Omental fat pad (tissue), 4 donors: Measurements from ENCODE around the gene DCLRE1B. TPM values are rescaled to one million over a fixed set of nuclear protein-coding genes. Genes with fewer than 3 reads are reported as not detected.

ENCODE experiments used
- ATAC-seq: fragments of 150-250 bp; one replicate; pipeline ENCODE4 v1.9.1; 2016; ENCODE audit warnings: mild to moderate bottlenecking, moderate library complexity; ENCODE audit not compliant: low FRiP score
- DNase-seq: peaks from one replicate; pipeline ENCODE4 v3.0.0-alpha.2; 2019; ENCODE audit warnings: low spot score
- total RNA-seq, 4 donors: library from RNA; depleted of rRNA; stranded (reverse); fragments of >200 nt; gene quantifications; one replicate each; pipeline ENCODE4 v1.1.0, GENCODE V29; 2016
- TF ChIP-seq, protein P1 (sequence below), 3 donors: fragments of 450-650 bp; IDR thresholded peaks; one replicate each; pipeline ENCODE4 v1.5.1; 2016 to 2017; ENCODE audit warnings: antibody characterized with exemption in 3 of 3, mild to moderate bottlenecking in 3 of 3, moderate library complexity in 2 of 3

Gene DCLRE1B
- total RNA-seq, 4 donors from 2014 or later: 2.8 to 5.6 (median 4.5) TPM

DNA sequence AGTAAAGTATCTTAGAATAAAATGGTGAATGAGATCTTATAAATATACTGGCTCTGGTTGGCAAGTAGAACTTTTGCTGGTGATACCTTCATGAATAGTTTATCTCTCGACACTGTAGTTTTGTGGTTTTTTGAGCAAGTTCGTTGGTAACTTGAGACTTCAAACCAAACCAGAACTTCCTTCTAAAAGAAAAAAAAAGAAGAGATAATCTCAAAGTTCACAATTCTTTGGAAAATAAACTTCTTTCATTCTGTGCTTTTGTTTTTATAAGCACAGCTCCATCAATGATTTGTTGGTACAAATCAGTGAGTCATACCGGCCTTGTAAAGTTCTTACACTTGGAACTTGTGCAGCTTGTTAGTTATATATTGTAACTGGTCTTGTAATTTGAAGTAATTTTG, 26.3 kb downstream of the DCLRE1B start:
- DNase-seq (no peak), ATAC-seq (no peak)
- TF ChIP-seq, protein P1, sequence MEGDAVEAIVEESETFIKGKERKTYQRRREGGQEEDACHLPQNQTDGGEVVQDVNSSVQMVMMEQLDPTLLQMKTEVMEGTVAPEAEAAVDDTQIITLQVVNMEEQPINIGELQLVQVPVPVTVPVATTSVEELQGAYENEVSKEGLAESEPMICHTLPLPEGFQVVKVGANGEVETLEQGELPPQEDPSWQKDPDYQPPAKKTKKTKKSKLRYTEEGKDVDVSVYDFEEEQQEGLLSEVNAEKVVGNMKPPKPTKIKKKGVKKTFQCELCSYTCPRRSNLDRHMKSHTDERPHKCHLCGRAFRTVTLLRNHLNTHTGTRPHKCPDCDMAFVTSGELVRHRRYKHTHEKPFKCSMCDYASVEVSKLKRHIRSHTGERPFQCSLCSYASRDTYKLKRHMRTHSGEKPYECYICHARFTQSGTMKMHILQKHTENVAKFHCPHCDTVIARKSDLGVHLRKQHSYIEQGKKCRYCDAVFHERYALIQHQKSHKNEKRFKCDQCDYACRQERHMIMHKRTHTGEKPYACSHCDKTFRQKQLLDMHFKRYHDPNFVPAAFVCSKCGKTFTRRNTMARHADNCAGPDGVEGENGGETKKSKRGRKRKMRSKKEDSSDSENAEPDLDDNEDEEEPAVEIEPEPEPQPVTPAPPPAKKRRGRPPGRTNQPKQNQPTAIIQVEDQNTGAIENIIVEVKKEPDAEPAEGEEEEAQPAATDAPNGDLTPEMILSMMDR (IDR thresholded peaks at IDR 0.05): no peak

DNA sequence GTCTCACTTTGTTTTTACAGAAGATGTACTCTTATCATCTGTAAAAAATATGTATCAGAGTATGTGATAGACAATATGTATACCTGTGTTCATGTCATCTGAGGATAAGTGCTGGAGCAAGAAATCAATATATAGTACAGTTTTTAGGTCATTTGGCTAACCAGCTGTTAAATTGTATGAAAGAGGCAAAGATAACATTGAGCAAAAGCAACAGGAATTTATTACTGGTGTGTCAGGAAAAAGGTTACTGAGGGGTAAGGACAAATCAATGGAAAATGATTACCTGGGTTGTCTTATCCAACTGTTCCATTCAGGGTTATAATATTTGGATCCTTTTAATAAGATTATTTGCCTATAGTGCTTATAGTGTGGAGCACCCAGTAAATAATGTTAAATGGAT, 28.9 kb downstream of the DCLRE1B start:
- DNase-seq (no peak), ATAC-seq (no peak)
- TF ChIP-seq, protein P1 (IDR thresholded peaks at IDR 0.05): no peak

DNA sequence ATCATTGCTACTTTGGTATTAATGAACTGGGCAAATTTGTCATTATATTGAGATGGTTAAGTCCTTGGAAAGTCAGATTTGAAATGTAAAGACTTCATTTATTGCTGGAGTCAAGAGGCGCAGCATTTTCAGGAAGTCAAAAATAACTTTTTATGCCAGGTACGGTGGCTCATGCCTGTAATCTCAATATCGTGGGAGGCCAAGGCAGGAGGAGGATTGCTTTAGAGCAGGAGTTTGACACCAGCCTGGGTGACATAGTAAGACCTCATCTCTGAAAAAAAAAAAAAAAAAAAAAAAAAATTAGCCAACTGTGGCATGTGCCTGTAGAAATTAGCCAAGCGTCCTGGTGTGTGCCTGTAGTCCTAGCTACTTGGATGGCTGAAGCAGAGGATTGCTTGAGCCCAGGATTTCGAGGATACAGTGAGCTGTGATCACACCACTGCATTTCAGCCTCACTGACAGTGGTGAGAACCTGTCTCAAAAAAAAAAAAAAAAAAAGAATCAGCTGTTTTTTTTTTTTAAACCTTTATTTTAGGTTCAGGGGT, 29.5 kb downstream of the DCLRE1B start:
- DNase-seq (no peak), ATAC-seq (no peak)
- TF ChIP-seq, protein P1 (IDR thresholded peaks at IDR 0.05): no peak

DNA sequence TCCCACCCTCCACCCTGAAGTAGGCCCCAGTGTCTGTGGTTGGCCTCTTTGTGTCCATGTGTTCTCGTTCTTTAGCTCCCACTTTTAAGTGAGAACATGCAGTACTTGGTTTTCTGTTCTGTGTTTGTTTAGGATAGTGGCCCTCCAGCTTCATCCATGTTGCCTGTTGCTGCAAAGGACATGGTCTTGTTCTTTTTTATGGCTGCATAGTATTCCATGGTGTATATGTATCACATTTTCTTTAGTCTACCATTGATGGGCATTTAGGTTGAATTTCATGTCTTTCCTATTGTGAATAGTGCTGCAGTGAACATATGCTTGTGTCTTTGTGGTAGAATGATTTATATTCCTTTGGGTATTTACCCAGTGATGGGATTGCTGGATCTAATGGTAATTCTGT, 30.1 kb downstream of the DCLRE1B start:
- ATAC-seq (no peak), DNase-seq (no peak)
- TF ChIP-seq, protein P1 (IDR thresholded peaks at IDR 0.05): no peak

DNA sequence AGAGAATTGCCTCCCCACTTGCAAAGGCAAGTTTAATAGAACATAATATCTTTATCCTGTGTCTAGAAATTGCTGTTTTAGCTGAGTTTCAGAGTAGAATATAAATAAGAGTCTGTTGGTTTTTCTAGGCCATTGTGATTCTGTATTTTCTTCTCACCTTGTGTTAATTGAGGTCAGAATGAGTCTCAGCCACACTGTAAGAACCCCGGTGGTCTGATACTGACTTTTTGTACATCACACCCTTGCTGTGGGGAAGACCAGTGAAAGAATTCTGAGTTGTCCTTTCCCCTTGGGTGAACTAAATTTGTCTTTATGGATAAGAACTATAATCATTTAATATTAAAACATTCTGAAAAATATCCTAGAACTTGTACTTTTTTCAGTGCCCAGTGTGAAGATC, 30.8 kb downstream of the DCLRE1B start:
- ATAC-seq (no peak), DNase-seq (no peak)
- TF ChIP-seq, protein P1 (IDR thresholded peaks at IDR 0.05): no peak

DNA sequence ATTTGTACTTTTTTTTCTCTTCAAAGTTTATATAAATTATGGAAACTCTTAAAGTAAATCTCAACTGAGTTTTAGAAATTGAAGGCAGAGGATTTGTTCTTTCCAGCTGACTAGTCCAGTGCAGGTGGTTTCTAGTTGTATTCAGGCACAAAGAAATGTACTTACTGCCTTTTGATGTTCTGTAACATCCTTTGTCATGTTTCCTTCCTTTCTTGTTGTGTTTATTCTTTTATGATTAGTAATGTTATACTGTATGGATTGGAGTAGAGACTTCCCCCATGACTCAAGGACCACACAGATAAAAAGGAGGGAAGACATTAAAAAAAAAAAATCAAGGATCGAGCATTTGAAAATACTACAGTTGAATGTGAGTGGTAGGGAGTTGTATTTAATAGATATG, 32.0 kb downstream of the DCLRE1B start:
- ATAC-seq (no peak), DNase-seq (no peak)
- TF ChIP-seq, protein P1 (IDR thresholded peaks at IDR 0.05): no peak

DNA sequence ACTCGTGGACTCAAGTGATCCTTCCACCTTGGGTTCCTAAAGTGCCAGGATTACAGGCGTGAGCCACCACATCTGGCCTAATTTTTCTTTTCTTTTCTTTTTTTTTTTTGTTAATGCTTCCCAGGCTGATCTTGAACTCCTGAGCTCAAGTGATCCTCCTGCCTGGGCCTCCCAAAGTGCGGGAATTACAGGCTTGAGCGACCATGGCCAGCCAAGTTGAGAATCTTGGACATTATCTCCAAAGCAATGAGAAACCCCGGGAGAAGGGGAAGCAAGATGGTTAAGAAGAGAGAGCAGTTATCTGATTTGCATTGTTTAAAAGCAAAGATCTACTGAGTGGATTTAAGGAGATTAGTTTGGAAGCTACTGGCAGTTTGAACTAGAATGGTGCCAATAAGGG, 33.1 kb downstream of the DCLRE1B start:
- ATAC-seq: no peak
- TF ChIP-seq, protein P1 (IDR thresholded peaks at IDR 0.05): no peak
- no peak for DNase-seq
